Esophagus squamous epithelium (tissue), 5 donors: ENCODE measurements around the gene FMN2. TPM values are rescaled to one million over a fixed set of nuclear protein-coding genes. Genes with fewer than 3 reads are reported as not detected.
"Not testable (repeated sequence)": the region's sequence is repeated elsewhere in the genome, so short reads cannot be mapped to it uniquely, and the experiment has no call there.

Source experiments
- DNase-seq: peaks from one replicate; lab custom pipeline; 2025; lab: John Stamatoyannopoulos, UW
- H3K27ac ChIP-seq, 4 donors: fragments of 200-600 bp; sonication (generic); one replicate each; pipeline ENCODE4 v1.5.1; 2016 to 2019; ENCODE audit warnings: mild to moderate bottlenecking in 1 of 4
- H3K27me3 ChIP-seq, 4 donors: fragments of 200-600 bp; sonication (generic); 1 replicate in 3 of 4; 2 replicates in 1 of 4; pipeline versions ENCODE4 v1.5.1 to v1.6.0; 2017 to 2021; ENCODE audit warnings: antibody characterized with exemption in 1 of 4
- H3K36me3 ChIP-seq, 3 donors: fragments of 200-600 bp; sonication (generic); one replicate each; pipeline ENCODE4 v1.5.1; 2016 to 2019
- H3K4me1 ChIP-seq, 3 donors: fragments of 200-600 bp; sonication (generic); one replicate each; pipeline ENCODE4 v1.5.1; 2017 to 2019
- H3K4me3 ChIP-seq, 4 donors: fragments of 200-600 bp; sonication (generic); 1 replicate in 3 of 4; 2 replicates in 1 of 4; pipeline ENCODE4 v1.5.1; 2016 to 2019; ENCODE audit warnings: mild to moderate bottlenecking in 2 of 4, moderate library complexity in 1 of 4
- H3K9me3 ChIP-seq, 3 donors: fragments of 200-600 bp; sonication (generic); one replicate each; pipeline ENCODE4 v1.5.1; 2016 to 2019
- POLR2A ChIP-seq, 4 donors: fragments of 450-650 bp; IDR thresholded peaks; one replicate each; pipeline ENCODE4 v1.6.1; 2017; ENCODE audit warnings: antibody characterized with exemption in 4 of 4, mild to moderate bottlenecking in 4 of 4, moderate library complexity in 3 of 4
- WGBS, 2 donors: methylation state at CpG; one replicate each; pipeline ENCODE4 v1.1.5; 2018; 5-methylcytosine and 5-hydroxymethylcytosine counted together
- intact Hi-C: fragments of 100-400 bp; cut with DNase I; formaldehyde crosslinking; loops from one replicate; pipeline ENCODE4 v1.15.0; 2022
- total RNA-seq, 4 donors: library from RNA; depleted of rRNA; stranded (reverse); fragments of >200 nt; gene quantifications; one replicate each; pipeline ENCODE4 v1.1.0, GENCODE V29; 2016
- TF ChIP-seq, protein P1 (sequence below), 6 experiments: fragments of 450-650 bp in 4 of 6; fragments of 200-600 bp in 2 of 6; sonication (generic) in 2 of 6; IDR thresholded peaks; one replicate each; pipeline ENCODE4 v1.5.1; 2016 to 2019; ENCODE audit warnings: antibody characterized with exemption in 6 of 6, mild to moderate bottlenecking in 4 of 6, moderate library complexity in 4 of 6
- donor health status: DM: yes; HTN: yes; CAD: no.

The FMN2 gene
- total RNA-seq, 4 donors from 2014 or later: 0.19 to 0.35 TPM; not detected in 2

DNA sequence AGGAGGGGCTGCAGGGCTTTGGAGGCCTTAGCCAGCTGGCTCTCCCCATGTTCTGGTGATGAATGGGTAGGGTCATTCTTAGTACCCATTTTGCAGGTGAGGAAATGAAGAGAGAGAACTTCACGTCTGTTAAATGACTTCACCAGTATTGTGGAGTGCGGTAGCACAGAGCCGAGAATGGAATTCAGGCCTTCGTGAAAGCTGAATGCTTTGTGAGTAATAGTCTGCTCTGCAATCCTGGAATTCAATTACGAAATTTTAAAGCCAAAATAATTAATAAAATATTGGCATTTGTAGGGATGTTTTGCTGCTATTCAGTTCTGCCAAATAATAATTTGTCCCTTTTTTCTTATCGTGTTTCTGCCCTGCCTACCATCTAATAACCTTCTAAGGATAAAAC lies 322.6 kb downstream of the FMN2 start:
- intact Hi-C loops: no loop called here
- 48 to 81% methylated on average over 6 of the region's 6 CpGs for WGBS, 2 donors

DNA sequence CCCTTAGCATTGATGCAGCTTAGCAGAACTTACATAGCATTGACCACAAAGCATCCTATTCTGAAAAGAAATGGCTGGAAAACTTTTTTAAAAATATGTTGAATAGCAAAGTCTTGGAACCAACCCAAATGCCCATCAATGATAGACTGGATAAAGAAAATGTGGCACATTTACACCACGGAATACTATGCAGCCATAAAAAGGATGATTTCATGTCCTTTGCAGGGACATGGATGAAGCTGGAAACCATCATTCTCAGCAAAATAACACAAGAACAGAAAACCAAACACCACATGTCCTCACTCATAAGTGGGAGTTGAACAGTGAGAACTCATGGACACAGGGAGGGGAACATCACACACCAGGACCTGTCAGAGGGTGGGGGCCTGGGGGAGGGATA lies 323.3 kb downstream of the FMN2 start:
- DNase-seq, H3K36me3 ChIP-seq, H3K27ac ChIP-seq, H3K4me1 ChIP-seq, H3K9me3 ChIP-seq, H3K4me3 ChIP-seq, intact Hi-C loops, H3K27me3 ChIP-seq: not testable (repeated sequence)
- WGBS, 2 donors: 76 to 89% methylated on average over 1 of the region's 1 CpG

More for the DNA sequence above, 322.6 kb downstream of the FMN2 start:
- Histone ChIP-seq H3K9me3 (peaks cover 0 to 4% (median 0%) of the 10 kb centered on the region in 3 donors), H3K27ac (peak overlapping the region in 2 of 4 donors; percentile 14 to 29), H3K36me3 (no peaks in the 10 kb centered on the region), H3K4me1 (no peaks in the 10 kb centered on the region), H3K27me3 (no peaks in the 10 kb centered on the region), H3K4me3 (no peak overlapping the region)
- DNase-seq: no peak
- TF ChIP-seq POLR2A (IDR thresholded peaks at IDR 0.05): no peak
- TF ChIP-seq, protein P1, sequence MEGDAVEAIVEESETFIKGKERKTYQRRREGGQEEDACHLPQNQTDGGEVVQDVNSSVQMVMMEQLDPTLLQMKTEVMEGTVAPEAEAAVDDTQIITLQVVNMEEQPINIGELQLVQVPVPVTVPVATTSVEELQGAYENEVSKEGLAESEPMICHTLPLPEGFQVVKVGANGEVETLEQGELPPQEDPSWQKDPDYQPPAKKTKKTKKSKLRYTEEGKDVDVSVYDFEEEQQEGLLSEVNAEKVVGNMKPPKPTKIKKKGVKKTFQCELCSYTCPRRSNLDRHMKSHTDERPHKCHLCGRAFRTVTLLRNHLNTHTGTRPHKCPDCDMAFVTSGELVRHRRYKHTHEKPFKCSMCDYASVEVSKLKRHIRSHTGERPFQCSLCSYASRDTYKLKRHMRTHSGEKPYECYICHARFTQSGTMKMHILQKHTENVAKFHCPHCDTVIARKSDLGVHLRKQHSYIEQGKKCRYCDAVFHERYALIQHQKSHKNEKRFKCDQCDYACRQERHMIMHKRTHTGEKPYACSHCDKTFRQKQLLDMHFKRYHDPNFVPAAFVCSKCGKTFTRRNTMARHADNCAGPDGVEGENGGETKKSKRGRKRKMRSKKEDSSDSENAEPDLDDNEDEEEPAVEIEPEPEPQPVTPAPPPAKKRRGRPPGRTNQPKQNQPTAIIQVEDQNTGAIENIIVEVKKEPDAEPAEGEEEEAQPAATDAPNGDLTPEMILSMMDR (IDR thresholded peaks at IDR 0.05): no peak

- intact Hi-C loops: no loop called here
- H3K27me3 ChIP-seq: no peaks in the 10 kb centered on the region
- TF ChIP-seq, protein P1 (IDR thresholded peaks at IDR 0.05): no peak
- no peak for TF ChIP-seq POLR2A (IDR thresholded peaks at IDR 0.05)
- no peak overlapping the region for H3K4me3 ChIP-seq
- DNase-seq: no peak
- no peaks in the 10 kb centered on the region for H3K4me1 ChIP-seq
- WGBS, 2 donors: 65 to 67% methylated on average over 3 to 4 of the region's 4 CpGs
- no peaks in the 10 kb centered on the region for H3K36me3 ChIP-seq
- no peak overlapping the region for H3K27ac ChIP-seq
- H3K9me3 ChIP-seq: peaks cover 0 to 4% (median 0%) of the 10 kb centered on the region in 3 donors
Measured at GRCh38 chr1:240415532-240415931, 323.8 kb downstream of the FMN2 start.

- H3K9me3 ChIP-seq: peaks cover 0 to 4% (median 0%) of the 10 kb centered on the region in 3 donors
- 28 to 62% methylated on average over 2 of the region's 2 CpGs for WGBS, 2 donors
- no peak overlapping the region for H3K27ac ChIP-seq
- H3K36me3 ChIP-seq: no peaks in the 10 kb centered on the region
- no peak for TF ChIP-seq POLR2A (IDR thresholded peaks at IDR 0.05)
- TF ChIP-seq, protein P1 (IDR thresholded peaks at IDR 0.05): no peak
- DNase-seq: no peak
- H3K4me1 ChIP-seq: no peaks in the 10 kb centered on the region
- intact Hi-C loops: no loop called here
- H3K27me3 ChIP-seq: no peaks in the 10 kb centered on the region
- no peak overlapping the region for H3K4me3 ChIP-seq
Measured at GRCh38 chr1:240417317-240417716, 325.6 kb downstream of the FMN2 start.

DNA sequence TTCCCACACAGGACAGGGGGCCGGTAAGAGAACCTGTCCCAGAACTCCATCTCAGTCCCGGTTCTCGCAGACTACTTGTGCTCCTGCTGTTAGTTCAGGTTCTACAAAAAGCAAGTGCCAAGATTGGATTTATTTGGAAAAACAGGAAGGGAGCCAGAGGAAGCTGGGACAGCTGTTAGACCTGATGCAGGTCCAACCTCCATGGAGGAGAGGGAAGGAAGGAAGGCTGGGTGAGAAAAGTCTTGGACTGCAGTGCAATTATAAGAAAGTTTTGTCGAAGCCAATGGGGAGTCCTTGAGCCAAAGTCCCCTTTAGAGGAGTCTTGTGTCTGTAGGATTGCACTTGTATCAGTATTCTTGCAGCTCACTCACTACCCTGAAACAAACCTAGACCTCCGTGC lies 329.1 kb downstream of the FMN2 start:
- Histone ChIP-seq H3K4me1 (no peaks in the 10 kb centered on the region), H3K27me3 (no peaks in the 10 kb centered on the region), H3K36me3 (no peaks in the 10 kb centered on the region), H3K4me3 (no peak overlapping the region), H3K9me3 (peaks cover 0 to 4% (median 0%) of the 10 kb centered on the region in 3 donors), H3K27ac (no peak overlapping the region)
- no peak for DNase-seq
- 47 to 68% methylated on average over 3 of the region's 5 CpGs for WGBS, 2 donors
- TF ChIP-seq, protein P1 (IDR thresholded peaks at IDR 0.05): no peak
- no peak for TF ChIP-seq POLR2A (IDR thresholded peaks at IDR 0.05)
- intact Hi-C loops: no loop called here
